ENCODE data around the gene BRIP1.

- TF ChIP-seq SP1 (CRISPR knock-in tag; conservative IDR thresholded peaks at IDR 0.05) = no peak
- no peak for TF ChIP-seq TEAD1 (CRISPR knock-in tag; IDR thresholded peaks at IDR 0.05)
- TF ChIP-seq ELF4 (CRISPR knock-in tag; IDR thresholded peaks at IDR 0.05; ENCODE audit: low read depth) = no peak
Measured at GRCh38 chr17:61739002-61739401, 124.3 kb downstream of the BRIP1 start.
